Stimulated activated CD4-positive, alpha-beta T cell treated with anti-CD3 and anti-CD28 coated beads, Interleukin-1b, Interleukin-23, amount 100 ng/mL, for 4 hours (primary cell): ENCODE data around the gene USP15.

Experiments
- DNase-seq, 2 donors: peaks; one replicate each; pipeline ENCODE4 v3.0.0-alpha.2; 2020; ENCODE audit warnings: low read depth in 2 of 2

The USP15 gene

DNA sequence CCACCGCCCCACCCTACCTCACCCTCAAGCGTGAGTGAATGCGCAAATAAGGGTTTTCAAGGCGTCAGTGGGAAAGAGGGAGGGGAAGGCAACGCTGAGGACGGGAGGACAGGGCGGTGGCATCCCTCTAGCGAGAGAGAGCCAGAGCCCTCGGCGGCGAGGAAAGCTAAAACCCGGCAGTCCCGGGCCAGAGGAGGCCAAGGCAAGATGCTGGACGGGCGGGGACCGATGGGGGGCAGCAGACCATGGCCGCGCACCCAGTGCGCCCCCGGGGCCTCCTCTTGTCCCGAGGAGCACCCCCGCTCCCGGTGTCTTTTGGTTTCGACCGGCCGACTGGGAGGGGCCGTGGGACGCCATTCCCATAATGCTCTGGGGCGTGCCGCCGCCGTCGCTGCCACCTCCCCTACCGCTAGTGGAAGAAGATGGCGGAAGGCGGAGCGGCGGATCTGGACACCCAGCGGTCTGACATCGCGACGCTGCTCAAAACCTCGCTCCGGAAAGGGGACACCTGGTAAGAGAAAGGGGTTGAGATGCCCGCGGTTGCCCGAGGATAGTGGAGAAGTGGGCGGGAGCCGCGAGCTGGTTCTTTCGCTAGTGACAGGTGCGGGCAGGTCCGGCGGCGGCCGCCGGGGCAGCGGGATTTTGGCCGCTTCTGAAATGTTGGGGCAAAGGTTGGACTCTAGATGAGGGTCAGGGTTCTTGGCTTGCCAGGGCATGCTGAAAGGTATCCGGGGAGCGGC, at the start of gene USP15:
TSS of gene USP15 (plus strand) at position 412 of the 740 bp plus-strand sequence. CDS start at position 423, 11 bp downstream.
- peak; percentile 90 to 91 for DNase-seq

DNA sequence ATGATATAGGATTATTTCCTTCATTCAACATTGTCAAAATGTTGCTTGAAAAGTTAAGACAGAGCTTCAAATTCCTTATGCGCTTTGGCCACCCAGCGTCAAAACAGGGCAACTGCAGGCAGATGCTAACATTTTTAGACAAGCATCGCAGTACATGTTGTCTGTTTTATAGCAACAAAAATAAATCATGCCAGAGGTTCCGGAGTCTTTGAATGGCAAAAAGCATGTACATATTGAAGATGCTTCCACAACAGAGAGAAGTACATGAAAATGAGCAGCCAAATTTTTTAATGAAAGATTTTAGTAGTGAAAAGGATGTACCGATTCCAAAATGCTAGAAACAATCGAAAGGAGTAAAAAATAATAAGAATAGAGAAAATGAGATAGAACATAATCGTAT, 49.8 kb upstream of the USP15 start:
- peak in 1 of 2 donors; percentile 18 for DNase-seq

DNA sequence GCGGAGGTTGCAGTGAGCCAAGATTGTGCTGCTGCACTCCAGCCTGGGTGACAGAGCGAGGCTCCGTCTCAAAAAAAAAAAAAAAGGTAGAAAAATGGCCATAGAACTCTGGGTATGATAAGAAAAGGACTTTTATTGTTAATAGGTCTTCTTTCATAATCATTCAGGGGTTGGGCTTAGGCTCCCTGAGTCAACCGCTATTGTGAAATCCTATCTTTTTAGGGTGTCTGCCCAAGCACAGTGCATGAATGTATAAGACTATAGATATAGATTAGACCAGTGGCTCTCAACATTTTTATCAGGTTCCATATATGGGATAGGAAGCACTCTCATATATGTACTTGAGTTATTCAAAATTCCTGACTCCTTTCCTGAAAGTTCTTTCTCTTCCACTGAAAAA, 48.7 kb upstream of the USP15 start:
- no peak for DNase-seq

DNA sequence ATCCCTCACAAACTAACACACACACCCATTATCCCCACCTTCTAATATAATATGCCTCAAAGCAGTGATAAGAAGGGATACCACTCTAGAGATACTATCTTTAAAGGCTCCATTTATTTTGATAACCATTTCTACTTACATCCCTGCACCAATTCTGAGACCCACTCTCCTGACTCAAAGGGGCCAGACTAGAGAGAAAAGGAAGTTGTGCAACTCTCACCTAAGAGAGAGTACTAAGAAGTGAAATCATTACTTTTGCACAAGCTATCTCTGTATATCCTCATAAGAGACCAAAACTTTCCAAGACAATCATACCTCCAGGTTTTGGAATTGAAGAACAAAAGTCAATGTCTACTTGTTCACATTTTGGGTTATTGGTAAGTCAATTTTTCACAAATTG, 45.4 kb upstream of the USP15 start:
- DNase-seq = no peak

DNA sequence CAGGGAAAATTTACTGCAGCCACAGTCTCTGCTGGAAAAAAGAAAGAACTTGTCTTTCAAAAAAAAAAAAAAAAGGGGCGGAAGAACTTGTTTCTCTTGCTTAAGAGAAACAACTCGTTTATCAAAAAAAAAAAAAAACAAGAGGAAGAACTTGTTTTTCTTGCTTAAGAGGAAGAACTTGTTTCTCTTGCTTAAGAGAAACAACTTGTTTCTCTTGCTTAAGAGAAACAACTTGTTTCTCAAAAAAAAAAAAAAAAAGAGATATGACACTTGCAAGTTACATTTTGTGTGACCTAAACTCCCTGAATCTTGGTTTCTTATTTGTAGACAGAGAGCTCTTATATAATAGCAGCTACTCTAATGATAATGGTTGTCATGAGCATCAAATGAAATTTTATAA, 44.7 kb upstream of the USP15 start:
- no peak for DNase-seq

DNA sequence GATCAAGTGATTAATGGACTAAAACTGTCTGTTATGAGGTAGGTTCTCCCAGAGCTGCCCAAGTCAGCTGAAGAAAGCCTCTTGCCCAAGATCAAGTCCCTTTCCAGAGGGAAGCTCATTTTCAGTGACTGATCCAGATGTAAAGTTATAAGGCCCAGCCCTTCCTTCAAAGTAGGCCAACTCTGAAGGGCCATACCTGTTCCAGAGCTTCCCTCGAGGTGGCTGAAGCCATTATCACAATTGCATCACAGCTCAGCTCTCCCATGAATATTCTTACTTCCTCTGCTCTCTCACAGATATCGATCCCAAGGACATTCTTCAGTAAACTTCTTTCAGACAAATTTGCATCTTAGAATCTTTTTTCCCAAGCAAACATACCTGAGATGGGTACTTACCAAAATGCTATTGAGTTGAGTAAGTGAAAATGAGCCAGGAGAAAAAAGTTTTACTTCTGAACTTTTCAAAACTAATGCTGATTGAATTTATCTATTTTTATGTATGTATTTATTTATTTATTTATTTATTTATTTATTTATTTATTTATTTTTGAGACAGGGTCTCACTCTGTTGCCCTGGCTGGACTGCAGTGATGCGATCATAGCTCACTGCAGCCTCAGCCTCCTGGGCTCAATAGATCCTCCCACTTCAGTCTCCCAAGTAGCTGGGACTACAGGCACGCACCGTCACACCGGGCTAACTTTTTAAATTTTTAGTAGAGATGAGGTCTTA, 42.6 kb upstream of the USP15 start:
- DNase-seq = no peak

DNA sequence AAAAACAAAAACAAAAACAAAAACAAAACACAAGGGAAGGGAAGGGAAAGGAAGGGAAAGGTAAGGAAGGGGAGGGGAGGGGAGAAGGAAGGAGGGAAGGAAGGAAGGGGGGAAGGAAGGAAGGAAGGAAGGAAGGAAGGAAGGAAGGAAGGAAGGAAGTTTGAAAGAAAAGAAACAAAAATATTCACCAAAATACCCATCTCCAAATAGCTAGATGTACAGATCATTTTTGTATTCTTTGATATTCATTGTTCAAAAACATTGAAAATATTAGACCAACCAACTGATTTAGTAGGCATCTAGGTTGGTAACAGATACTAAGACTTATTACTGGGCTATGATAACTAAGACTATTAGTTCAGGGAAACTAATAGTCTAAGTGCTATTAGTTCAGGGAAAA, 39.1 kb upstream of the USP15 start:
- no peak for DNase-seq

DNA sequence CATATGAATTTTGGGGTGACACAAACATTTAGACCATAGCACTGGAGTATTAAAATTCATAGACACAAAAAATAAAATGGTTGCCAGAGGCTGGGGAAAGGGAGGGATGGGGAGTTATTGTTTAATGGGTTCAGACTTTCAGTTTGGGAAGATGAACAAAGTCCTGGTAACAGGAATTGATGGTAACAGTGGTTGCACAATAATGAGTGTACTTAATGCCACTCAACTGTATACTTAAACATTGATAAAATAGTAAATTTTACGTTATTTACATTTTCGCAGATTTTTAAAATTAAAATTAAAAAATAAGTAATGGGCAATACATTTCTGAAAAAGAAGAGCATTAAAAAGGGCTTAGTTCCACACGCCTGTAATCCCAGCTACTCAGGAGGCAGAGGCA, 35.6 kb upstream of the USP15 start:
- no peak for DNase-seq

DNA sequence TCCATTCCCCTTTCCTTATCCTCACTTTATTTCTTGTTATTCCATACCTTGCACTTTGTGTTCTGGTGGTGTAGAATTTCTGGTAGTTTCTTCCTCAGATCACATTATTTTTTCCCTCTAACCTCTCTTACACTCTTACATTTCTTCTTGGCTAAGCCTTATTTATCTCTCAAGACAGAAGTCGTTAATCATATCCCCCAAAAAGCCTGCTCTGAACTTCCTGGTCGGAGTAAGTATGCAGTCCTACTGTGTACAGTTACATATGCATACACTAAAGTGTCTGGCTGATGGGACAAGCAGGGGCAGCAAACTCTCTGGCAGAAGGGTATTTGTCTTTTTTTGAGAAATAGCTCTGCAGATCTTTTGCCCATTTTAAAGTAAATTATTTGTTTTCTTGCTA, 33.1 kb upstream of the USP15 start:
- no peak for DNase-seq

DNA sequence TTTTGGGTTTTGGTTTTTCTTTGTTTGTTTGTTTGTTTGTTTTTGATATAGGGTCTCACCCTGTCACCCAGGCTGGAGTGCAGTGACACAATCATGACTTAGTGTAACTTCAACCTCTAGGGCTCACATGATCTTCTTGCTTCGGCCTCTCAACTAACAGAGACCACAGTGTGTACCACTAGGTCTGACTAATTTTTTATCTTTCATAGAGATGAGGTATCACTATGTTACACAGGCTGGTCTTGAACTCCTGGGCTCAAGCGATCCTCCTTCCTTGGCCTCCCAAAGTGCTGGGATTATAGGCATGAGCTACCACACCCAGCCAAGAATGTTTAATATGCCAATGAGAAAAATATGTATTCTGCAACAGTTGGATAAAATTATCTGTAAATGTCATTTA, 29.6 kb upstream of the USP15 start:
- no peak for DNase-seq

DNA sequence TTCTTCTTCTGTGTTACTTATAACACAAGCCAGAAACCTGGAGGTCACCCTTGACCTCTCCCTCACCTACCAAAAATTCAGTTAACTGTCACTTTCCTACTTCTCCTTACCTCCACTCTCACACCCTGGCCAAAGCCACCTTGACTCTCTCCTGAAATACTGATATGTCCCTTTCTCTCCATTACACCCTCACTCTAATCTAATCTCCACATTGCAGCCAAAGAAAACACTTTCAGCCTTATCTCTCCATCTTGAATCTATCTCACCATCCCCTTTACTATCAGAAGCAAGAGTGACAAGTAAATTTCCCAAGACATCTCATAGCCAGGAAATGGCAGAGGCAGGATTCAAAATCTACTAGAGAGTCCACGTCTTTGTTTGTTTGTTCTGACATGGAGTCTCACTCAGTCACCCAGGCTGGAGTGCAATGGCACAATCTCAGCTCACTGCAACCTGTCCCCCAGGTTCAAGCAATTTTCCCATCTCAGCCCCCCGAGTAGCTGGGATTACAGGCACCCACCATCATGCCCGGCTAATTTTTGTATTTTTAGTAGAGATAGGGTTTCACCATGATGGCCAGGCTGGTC, 28.0 kb upstream of the USP15 start:
- DNase-seq = no peak

DNA sequence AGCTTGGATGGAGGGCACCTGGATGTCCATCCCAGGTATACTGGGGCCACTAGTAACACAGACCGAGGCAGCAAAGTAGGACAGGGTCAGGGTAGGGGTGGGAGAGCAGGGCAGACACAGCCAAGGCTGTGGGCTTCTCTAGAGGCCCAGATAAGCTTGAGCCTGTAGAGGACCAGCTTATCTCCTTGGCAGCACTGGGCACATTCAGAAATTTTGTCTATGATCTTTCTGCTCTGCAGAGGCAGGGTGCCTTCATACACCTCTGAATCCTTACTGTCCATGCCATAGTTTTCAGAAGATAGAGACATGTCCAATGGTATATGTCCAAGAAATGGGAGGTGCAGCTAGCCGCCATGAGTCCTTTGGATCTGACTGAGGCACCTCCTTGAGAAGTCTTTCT, 26.4 kb upstream of the USP15 start:
- DNase-seq = no peak

DNA sequence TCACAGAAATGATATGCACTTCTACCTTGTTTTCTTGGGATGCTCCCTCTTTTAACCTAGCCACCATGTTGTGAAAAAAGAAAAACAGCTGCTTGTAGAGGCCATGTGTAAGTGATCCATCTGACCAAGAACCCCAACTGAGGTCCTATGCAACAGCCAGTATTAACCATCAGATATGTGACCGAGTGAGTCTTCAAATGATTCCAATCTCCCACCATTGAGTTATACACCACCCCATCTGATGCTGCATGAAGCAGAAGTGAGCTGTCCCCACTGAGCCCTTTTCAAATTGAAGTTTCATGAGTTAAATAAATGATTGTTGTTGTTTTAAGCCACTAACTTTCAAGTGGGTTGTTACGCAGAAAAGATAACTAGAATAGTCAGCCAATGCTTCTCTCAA, 20.6 kb upstream of the USP15 start:
- DNase-seq = no peak

DNA sequence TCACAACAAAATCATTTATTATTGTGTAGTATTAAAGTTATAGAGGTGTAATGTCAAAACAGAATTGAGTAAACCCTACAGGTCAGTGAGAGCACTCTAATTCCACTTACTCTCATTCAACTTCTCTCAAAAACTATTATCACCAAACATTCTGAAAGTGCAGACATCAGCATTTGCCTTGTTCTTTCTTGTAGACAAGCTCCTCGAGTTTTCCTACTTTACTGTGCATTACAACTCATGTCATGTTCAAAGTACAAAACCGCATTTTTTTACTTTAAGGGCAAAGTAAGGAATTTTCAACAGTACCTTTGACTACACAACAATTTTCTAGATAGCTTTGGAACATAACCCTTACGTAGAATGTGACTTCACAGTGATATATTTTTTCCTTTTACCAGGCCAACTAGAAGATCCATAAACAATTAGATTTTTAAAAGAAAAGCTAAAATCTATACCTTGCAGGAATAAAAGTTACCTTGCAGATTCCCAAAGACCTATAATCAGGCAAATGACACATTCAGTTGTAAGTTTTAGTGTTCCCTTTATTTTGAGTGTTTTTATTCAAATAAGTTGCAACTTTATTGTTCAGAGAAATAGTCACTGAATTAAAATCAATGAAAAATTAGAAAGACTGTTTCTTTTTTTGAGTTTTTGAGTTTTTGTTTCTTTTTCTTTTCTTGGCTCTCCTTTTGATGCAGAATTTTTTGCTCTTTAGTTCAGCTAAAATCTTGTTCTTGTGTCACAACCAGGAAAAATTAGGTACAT, 12.7 kb upstream of the USP15 start:
- DNase-seq = no peak

DNA sequence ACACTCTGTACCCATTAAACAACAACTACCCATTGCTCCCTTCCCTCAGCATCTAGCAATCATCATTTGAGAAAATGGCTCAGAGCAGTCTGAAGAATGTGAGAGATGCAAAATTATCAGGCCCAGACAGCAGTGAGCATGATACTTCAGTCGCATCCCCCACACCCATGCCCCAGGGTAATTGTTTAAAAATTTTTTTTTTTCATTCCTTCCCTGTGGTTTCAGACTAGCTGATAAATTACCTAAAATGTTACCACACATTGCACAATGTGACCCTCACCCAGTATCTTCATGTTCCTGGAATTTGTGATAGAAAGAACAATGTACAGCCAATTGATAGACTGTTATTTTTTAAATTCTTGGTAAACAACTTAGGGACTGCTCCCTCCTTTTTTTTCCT, 11.3 kb upstream of the USP15 start:
- DNase-seq = no peak

DNA sequence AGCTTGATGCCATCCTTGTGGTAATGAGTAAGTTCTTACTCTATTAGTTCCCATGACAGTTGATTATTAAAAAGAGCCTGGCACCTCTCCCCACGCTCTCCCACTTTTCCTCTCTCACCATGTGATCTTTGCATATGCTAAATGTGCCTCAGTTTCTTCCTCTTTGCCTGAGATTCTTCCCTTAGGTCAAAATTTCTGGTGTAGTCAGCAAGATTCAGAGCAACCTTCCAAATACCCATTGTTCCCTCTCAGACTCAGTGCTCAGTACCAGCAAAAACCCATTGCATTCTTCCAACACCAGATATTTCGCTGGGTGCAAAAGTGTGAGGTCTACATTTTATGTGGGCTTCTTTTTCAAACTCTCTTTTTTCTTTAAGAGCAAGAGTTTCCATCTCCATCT, 10.8 kb upstream of the USP15 start:
- DNase-seq = no peak

DNA sequence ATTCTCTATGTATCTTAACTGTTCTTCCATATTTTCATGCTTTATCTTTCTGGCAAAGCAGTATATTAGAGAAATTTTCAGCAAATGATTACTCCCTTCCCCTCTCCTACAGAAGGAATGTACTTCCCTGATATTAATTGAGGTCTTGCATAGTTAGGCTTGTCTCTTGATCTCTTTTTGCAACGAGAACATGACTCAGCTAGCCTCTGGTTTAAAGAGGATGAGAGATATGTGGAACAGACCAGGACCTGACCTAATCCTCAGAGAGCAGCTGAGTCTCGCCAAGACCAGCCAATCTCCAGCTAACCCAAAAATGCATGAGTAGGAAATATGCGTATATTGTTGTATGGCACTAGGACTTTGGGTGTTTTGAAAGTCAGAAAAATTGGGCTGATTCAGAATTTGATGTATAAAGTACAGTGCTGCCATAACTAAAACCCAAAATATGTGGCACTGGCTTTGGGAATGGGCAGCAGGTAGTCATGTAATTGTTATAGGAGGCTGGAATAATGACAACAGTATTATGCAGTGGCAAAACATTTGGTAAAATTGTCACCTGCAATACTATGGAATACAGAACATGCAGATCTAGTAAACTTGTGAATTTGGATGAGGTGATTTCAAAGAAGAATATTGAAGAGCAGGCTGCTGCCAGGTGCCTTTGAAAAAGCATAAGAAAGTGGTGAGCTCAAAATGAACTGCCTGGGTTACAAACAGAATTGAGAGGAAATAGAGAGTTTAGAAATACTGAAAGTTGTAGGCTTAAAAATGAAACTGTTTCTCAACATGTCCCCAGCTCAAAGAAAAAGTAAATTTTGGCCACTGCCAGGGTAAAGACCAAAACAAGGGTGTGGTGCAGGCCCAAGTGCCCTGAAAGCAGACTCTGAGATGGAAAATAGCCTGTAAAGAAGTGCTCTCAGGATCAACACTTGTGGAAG, 9.3 kb upstream of the USP15 start:
- DNase-seq = no peak

DNA sequence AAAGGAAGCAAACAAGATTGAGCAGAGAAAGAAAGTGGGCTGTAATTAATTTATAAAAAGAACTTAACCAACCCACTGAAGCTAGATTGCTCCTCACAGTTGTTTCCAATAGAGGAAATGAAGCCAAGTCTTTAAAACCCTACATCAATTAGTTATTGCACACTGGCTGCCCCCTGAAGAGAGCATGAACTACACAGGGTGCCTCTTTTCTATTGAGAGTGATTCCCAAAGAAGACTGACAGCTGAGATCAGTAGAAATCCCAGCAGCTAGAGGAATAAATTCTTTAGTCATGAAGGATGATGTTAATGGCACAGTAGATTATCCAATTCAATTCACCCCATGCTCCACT, 8.6 kb upstream of the USP15 start:
- no peak for DNase-seq

DNA sequence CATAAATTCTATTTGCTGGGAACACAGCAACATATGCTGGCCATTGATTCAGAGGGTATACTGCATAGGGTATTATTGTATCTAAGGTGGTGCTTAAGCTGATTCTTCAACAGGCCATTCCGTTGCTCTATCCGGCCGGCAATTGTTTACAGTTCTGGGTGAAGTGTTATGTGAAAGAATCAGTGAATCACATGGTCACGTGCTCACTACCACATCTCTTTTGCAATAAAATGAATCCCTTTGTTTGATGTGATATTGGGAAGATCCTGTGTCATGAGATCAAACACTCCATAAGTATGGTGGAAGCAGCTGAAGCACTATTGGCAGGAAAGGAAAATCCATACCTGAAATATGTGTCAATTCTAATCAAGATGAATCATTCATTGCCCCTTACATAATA, 7.6 kb upstream of the USP15 start:
- no peak for DNase-seq

DNA sequence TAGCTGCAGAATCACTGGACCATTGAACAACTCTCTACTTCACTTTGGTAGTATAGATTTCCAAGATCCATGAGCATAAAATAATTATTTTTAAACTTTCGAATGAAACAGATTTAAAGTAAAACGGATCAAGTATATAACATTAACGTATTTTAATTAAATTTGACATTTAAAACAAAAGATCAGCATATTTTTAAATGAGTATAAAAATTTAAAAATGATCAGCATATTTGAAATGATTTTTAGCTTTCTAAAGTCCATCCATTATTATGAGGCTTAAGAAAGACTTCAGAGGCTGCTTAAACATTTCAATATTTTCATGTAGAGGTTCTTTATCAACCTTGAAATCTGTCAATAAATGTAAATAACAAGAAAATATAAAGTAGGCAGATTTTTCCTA, 5.2 kb upstream of the USP15 start:
- no peak for DNase-seq

DNA sequence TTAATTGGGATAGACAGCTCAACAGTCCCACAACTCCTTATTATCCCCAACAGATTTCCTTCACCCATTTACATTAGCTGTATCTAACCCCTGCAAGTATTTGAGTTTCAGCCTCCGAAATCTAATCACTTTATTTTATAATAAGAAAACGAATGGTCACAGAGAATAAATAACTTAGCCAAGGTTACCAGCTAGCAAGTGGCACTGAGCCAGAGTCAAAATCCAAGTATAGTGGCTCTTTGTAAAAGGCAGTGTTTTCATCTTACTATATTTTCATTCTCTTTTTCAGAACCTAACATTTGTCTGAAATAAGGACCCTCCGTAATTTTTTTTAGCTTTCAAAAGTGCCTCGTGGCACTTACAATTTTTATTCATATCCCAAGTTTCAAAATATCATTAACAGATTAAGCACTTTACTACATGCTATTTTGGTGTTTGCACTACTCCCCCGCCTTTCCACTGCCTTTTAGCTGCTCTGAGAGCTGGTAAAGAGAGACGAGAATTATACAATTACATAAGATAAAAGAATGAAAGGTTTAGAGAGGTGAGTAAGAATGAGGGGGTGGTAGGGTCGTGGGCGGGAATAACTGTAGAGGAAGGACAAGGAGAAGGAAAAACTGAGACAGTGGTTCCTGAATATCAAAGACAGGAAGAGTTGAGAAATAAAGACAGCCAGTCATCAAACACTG, 3.7 kb upstream of the USP15 start:
- peak; percentile 64 to 72 for DNase-seq
